Measurements from ENCODE around the gene ITGA6.
"Not testable (repeated sequence)": the region's sequence is repeated elsewhere in the genome, so short reads cannot be mapped to it uniquely, and the experiment has no call there.

The ITGA6 gene

GRCh38 chr2:172513935-172514586, 86.7 kb downstream of the ITGA6 start:
- no peak for DNase-seq (ENCODE audit: low read depth)
- TF ChIP-seq, protein P1, sequence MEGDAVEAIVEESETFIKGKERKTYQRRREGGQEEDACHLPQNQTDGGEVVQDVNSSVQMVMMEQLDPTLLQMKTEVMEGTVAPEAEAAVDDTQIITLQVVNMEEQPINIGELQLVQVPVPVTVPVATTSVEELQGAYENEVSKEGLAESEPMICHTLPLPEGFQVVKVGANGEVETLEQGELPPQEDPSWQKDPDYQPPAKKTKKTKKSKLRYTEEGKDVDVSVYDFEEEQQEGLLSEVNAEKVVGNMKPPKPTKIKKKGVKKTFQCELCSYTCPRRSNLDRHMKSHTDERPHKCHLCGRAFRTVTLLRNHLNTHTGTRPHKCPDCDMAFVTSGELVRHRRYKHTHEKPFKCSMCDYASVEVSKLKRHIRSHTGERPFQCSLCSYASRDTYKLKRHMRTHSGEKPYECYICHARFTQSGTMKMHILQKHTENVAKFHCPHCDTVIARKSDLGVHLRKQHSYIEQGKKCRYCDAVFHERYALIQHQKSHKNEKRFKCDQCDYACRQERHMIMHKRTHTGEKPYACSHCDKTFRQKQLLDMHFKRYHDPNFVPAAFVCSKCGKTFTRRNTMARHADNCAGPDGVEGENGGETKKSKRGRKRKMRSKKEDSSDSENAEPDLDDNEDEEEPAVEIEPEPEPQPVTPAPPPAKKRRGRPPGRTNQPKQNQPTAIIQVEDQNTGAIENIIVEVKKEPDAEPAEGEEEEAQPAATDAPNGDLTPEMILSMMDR (conservative IDR thresholded peaks at IDR 0.05; ENCODE audit: low read length), result no peak
- H3K4me3 ChIP-seq (ENCODE audit: low read length), result no peak overlapping the region

- H3K4me3 ChIP-seq (ENCODE audit: low read length), result no peak overlapping the region
- DNase-seq (ENCODE audit: low read depth), result peak; percentile 51
- TF ChIP-seq, protein P1 (conservative IDR thresholded peaks at IDR 0.05; ENCODE audit: low read length), result no peak
Observed at GRCh38 chr2:172516299-172516698, 88.9 kb downstream of the ITGA6 start.

DNA sequence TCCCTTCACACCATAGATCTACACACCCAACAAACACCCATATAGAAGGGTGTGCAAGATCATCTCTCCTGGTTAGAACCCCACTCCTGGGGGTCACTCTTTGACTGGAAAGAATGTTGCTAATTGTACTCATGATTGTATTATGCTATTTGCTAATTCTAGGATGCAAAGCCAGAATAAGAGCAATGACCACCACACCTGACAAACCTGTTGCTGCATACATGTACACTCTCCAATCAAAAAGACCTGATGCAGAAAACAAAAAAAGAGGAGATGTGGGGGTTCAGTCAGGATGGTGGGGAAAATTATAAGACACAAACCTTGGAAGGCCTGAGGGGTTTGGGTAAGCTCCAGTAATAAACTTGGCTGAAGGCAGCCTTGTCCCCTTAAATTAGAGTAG, 91.6 kb downstream of the ITGA6 start:
- no peak for DNase-seq (ENCODE audit: low read depth)
- TF ChIP-seq, protein P1 (conservative IDR thresholded peaks at IDR 0.05; ENCODE audit: low read length), result no peak
- no peak overlapping the region for H3K4me3 ChIP-seq (ENCODE audit: low read length)

DNA sequence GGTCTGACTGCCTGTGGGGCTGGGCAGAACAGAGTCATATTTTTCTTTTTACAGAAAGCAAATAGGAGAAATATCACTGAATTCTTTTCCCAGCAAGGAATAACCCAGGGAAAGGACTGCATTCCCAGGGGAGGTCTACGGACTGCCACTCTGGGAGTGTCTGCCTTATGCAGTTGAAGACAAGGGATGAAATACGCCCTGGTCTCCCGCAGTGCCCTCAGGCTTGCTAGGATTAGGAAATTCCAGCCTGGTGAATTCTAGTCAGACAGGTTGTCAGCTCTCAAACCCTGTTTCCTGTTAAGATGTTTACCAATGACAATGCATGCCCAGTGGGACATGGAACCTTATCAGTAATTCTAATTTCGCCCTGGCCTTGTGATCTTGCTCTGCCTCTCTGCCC, 98.2 kb downstream of the ITGA6 start:
- TF ChIP-seq, protein P1 (conservative IDR thresholded peaks at IDR 0.05; ENCODE audit: low read length), result no peak
- H3K4me3 ChIP-seq (ENCODE audit: low read length), result no peak overlapping the region
- DNase-seq (ENCODE audit: low read depth), result no peak

- TF ChIP-seq, protein P1 (conservative IDR thresholded peaks at IDR 0.05; ENCODE audit: low read length), result no peak
- H3K4me3 ChIP-seq (ENCODE audit: low read length), result no peak overlapping the region
- no peak for DNase-seq (ENCODE audit: low read depth)
Observed at GRCh38 chr2:172531309-172531708, 103.9 kb downstream of the ITGA6 start.

GRCh38 chr2:172532461-172532860, 105.1 kb downstream of the ITGA6 start:
- DNase-seq (ENCODE audit: low read depth); H3K4me3 ChIP-seq (ENCODE audit: low read length): not testable (repeated sequence)

DNA sequence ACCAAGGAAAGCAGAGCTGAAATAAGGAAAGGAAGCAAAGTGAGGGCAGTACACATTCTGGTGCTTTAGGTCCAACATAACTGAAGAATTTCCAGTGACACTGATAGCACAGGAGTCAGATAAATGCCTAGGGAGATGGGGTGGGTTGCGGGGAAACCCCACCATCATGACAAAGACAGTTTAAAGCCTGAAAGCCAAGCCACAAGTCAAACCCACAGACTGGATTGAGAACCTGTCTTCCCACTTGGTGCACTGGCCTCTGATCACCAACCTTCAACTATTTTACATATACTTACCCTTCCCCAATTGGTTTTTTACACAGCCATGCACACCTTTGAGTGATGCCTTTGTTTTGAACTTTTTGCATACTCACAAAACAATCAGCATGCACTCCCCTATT, 106.3 kb downstream of the ITGA6 start:
- TF ChIP-seq, protein P1 (conservative IDR thresholded peaks at IDR 0.05; ENCODE audit: low read length), result no peak
- H3K4me3 ChIP-seq (ENCODE audit: low read length), result no peak overlapping the region
- DNase-seq (ENCODE audit: low read depth), result no peak

Data from AG10803 (cell line).